Colonic mucosa (tissue), 4 donors: ENCODE measurements around the gene PLCG2. TPM values are rescaled to one million over a fixed set of nuclear protein-coding genes. Genes with fewer than 3 reads are reported as not detected.

Experiments
- DNase-seq: peaks from one replicate; pipeline ENCODE4 v3.0.0-alpha.2; 2020
- H3K27ac ChIP-seq: fragments of 200-600 bp; one replicate; pipeline ENCODE4 v1.8.0; 2021
- H3K27me3 ChIP-seq: fragments of 200-600 bp; one replicate; pipeline ENCODE4 v1.8.0; 2021
- H3K36me3 ChIP-seq: fragments of 200-600 bp; one replicate; pipeline ENCODE4 v1.8.0; 2021
- H3K4me1 ChIP-seq: fragments of 200-600 bp; one replicate; pipeline ENCODE4 v1.8.0; 2021; ENCODE audit warnings: mild to moderate bottlenecking
- H3K4me3 ChIP-seq: fragments of 200-600 bp; one replicate; pipeline ENCODE4 v1.8.0; 2021
- H3K9ac ChIP-seq, 2 donors: one replicate each; pipeline ENCODE4 v1.7.0; 2013; ENCODE audit warnings: control low read depth in 2 of 2, low read depth in 2 of 2, low read length in 2 of 2
- H3K9me3 ChIP-seq: fragments of 200-600 bp; one replicate; pipeline ENCODE4 v1.8.0; 2021
- CTCF ChIP-seq: fragments of 200-600 bp; IDR thresholded peaks from one replicate; pipeline ENCODE4 v1.8.0; 2022; ENCODE audit warnings: antibody characterized with exemption, mild to moderate bottlenecking
- intact Hi-C: fragments of 100-400 bp; cut with DNase I; formaldehyde crosslinking; loops from one replicate; pipeline ENCODE4 v1.14.1; 2022
- total RNA-seq, 2 donors: library from RNA; stranded (reverse); fragmentation: NEBNext Ultra II Directional in 1 of 2; extraction: Animal tissue kit (Norgen Biotek cat#: 25700) in 1 of 2; gene quantifications; one replicate each; pipeline ENCODE4 v1.2.1, GENCODE V29; 2021
- donor health status: healthy.
- donor health status: DM: no; HTN: no; CAD: no.
- donor health status: DM: no; HTN: no; CAD: no.

The PLCG2 gene
- total RNA-seq, 2 donors from 2014 or later: 9.1 to 9.6 TPM

- TF ChIP-seq CTCF: no peak
- H3K27me3 ChIP-seq: no peaks in the 10 kb centered on the region
- intact Hi-C loops: loop anchor here (10.0 kb wide), 1 partner anchor 523 kb away; no protein-coding TSS in a partner anchor
- H3K4me3 ChIP-seq: no peak overlapping the region
- H3K27ac ChIP-seq: no peak overlapping the region
- H3K9ac ChIP-seq: no peak overlapping the region
- no peak for DNase-seq
- H3K9me3 ChIP-seq: no peaks in the 10 kb centered on the region
- no peaks in the 10 kb centered on the region for H3K4me1 ChIP-seq
- no peaks in the 10 kb centered on the region for H3K36me3 ChIP-seq
These were observed 163.0 kb downstream of the PLCG2 start for GRCh38 chr16:81942007-81942601.

- intact Hi-C loops: loop anchor here (10.0 kb wide), 1 partner anchor 519 kb away; no protein-coding TSS in a partner anchor
- H3K36me3 ChIP-seq: no peaks in the 10 kb centered on the region
These were observed 166.6 kb downstream of the PLCG2 start for GRCh38 chr16:81945665-81946064.

GRCh38 chr16:81946206-81946605 is 167.1 kb downstream of the PLCG2 start:
- intact Hi-C loops: loop anchor here (10.0 kb wide), 1 partner anchor 519 kb away; no protein-coding TSS in a partner anchor
- Histone ChIP-seq H3K27ac (no peak overlapping the region), H3K36me3 (no peaks in the 10 kb centered on the region), H3K9ac (no peak overlapping the region), H3K27me3 (no peaks in the 10 kb centered on the region), H3K4me1 (no peaks in the 10 kb centered on the region), H3K9me3 (no peaks in the 10 kb centered on the region), H3K4me3 (no peak overlapping the region)
- TF ChIP-seq CTCF: no peak
- DNase-seq: no peak

More at GRCh38 chr16:81945665-81946064, 166.6 kb downstream of the PLCG2 start:
- Histone ChIP-seq H3K27ac (no peak overlapping the region), H3K4me1 (no peaks in the 10 kb centered on the region), H3K9ac (no peak overlapping the region), H3K27me3 (no peaks in the 10 kb centered on the region), H3K4me3 (no peak overlapping the region), H3K9me3 (no peaks in the 10 kb centered on the region)
- DNase-seq: no peak
- TF ChIP-seq CTCF: no peak

GRCh38 chr16:81951564-81951963 is 172.5 kb downstream of the PLCG2 start:
- Histone ChIP-seq H3K27ac (no peak overlapping the region), H3K36me3 (no peaks in the 10 kb centered on the region), H3K9ac (no peak overlapping the region), H3K4me1 (no peaks in the 10 kb centered on the region), H3K9me3 (no peaks in the 10 kb centered on the region), H3K27me3 (no peaks in the 10 kb centered on the region), H3K4me3 (no peak overlapping the region)
- intact Hi-C loops: no loop called here
- no peak for DNase-seq
- TF ChIP-seq CTCF: no peak

GRCh38 chr16:81956213-81956948 is 177.3 kb downstream of the PLCG2 start:
- intact Hi-C loops: no loop called here
- H3K9me3 ChIP-seq: no peaks in the 10 kb centered on the region
- no peak for TF ChIP-seq CTCF

More at GRCh38 chr16:81956213-81956948, 177.3 kb downstream of the PLCG2 start:
- Histone ChIP-seq H3K36me3 (no peaks in the 10 kb centered on the region), H3K4me3 (no peak overlapping the region), H3K27me3 (no peaks in the 10 kb centered on the region), H3K4me1 (no peaks in the 10 kb centered on the region), H3K27ac (no peak overlapping the region), H3K9ac (no peak overlapping the region)
- DNase-seq: no peak
